ENCODE results near the gene RARA. TPM values are rescaled to one million over a fixed set of nuclear protein-coding genes. Genes with fewer than 3 reads are reported as not detected.
"Not testable (repeated sequence)": the region's sequence is repeated elsewhere in the genome, so short reads cannot be mapped to it uniquely, and the experiment has no call there.

The RARA gene
- total and polyA plus RNA-seq, 12 donors, result 4.7 to 58.2 (median 33.0) TPM

DNA sequence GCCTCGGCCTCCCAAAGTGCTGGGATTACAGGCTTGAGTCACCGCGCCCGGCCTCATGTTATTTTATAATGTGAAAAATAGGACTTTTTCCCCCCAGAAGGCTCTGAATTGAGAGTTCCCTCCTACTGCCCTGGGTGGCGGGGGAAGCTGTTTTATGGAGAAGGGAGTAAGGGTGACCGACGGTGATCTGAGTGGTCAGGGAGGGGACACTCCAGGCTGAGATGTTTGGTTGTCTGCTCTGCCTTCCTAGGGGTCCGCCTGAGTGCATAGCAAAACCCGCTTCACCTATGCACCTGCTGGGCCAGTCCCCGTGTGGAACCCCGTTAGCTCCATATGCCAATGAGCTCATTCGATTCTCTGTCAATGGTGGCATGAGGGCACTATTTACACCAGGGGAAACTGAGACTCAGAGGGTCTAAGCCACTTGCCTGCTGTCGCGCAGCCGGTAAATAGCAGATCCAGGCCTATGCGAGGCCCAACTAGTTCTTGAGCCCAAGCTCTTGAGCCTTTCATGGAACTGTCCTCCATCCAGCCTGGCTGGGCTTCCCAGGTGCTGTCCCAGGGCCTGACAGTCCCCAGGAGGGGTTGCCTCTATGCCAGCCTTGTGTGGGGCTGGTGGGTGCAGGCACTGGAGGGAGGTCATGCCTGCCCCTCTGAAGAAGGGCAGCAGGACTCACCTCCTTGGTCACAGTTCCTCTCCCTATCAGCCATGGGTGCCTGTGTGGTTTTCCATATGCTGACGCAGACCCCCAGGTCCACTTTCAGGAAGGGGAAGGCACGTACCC is 57.3 kb downstream of the RARA start:
- H3K27me3 ChIP-seq, result peaks cover 15% of the 10 kb centered on the region
- no peaks in the 10 kb centered on the region for H3K36me3 ChIP-seq (replicated peaks in 1 of 2)
- H3K27ac ChIP-seq, result no peak overlapping the region
- TF ChIP-seq, protein P1, sequence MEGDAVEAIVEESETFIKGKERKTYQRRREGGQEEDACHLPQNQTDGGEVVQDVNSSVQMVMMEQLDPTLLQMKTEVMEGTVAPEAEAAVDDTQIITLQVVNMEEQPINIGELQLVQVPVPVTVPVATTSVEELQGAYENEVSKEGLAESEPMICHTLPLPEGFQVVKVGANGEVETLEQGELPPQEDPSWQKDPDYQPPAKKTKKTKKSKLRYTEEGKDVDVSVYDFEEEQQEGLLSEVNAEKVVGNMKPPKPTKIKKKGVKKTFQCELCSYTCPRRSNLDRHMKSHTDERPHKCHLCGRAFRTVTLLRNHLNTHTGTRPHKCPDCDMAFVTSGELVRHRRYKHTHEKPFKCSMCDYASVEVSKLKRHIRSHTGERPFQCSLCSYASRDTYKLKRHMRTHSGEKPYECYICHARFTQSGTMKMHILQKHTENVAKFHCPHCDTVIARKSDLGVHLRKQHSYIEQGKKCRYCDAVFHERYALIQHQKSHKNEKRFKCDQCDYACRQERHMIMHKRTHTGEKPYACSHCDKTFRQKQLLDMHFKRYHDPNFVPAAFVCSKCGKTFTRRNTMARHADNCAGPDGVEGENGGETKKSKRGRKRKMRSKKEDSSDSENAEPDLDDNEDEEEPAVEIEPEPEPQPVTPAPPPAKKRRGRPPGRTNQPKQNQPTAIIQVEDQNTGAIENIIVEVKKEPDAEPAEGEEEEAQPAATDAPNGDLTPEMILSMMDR (IDR thresholded peaks at IDR 0.05), result no peak
- TF ChIP-seq POLR2A (IDR thresholded peaks at IDR 0.05), result no peak
- no peak for DNase-seq
- no peak overlapping the region for H3K4me3 ChIP-seq
- intact Hi-C loops (cut with DNase I), result loop anchor here in 1 of 2 donors (10.0 kb wide), 1 partner anchor 169 kb away; no protein-coding TSS in a partner anchor
- H3K4me1 ChIP-seq (replicated peaks in 1 of 2), result peaks cover 5 to 6% of the 10 kb centered on the region in 2 donors
- H3K9me3 ChIP-seq (replicated peaks in 1 of 3), result no peaks in the 10 kb centered on the region
- 87 to 97% (median 92%) methylated on average over 11 to 18 of the region's 18 CpGs for WGBS, 4 donors

DNA sequence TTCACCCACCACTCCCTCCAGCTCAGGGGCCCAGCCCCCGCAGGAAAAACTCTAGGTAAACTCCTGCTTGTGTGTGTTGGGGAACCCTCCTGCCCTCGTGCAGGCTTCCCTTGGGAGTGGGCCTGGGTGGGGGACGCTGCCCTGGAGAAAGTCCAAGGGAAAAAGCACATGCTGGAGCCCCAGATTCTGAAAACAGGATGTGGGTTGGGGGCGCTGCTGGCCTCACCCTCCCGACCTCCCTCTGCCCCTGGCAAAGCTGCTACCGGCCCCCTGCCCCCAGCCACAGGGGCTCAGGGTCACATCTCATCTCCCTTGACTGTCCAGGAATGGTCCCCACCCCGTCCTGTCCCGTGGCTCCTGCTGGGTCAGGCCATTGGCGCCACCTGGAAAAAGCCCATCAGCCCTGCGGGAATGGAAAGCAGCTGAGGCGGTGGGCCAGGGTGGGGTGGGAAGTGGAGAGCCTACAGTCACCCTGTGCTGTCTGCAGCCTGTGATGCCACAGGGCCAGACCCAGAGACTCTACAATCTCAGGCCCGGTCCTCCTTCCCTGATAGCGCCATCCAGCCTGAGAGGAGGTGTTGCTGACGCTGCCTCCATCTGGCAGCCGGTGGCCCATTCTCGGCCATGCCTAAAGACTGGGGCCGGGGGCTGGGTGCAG is 58.0 kb downstream of the RARA start:
- no peaks in the 10 kb centered on the region for H3K9me3 ChIP-seq (replicated peaks in 1 of 3)
- no peak for TF ChIP-seq POLR2A (IDR thresholded peaks at IDR 0.05)
- TF ChIP-seq, protein P1 (IDR thresholded peaks at IDR 0.05), result no peak
- intact Hi-C loops (cut with DNase I), result loop anchor here in 1 of 2 donors (10.0 kb wide), 1 partner anchor 168 kb away; no protein-coding TSS in a partner anchor
- peak in 1 of 7 donors; percentile 24 for DNase-seq
- H3K27me3 ChIP-seq, result peaks cover 15% of the 10 kb centered on the region
- H3K4me1 ChIP-seq (replicated peaks in 1 of 2), result peaks cover 5 to 6% of the 10 kb centered on the region in 2 donors
- 69 to 76% (median 73%) methylated on average over 6 to 17 of the region's 17 CpGs for WGBS, 4 donors
- no peaks in the 10 kb centered on the region for H3K36me3 ChIP-seq (replicated peaks in 1 of 2)
- no peak overlapping the region for H3K27ac ChIP-seq
- no peak overlapping the region for H3K4me3 ChIP-seq

DNA sequence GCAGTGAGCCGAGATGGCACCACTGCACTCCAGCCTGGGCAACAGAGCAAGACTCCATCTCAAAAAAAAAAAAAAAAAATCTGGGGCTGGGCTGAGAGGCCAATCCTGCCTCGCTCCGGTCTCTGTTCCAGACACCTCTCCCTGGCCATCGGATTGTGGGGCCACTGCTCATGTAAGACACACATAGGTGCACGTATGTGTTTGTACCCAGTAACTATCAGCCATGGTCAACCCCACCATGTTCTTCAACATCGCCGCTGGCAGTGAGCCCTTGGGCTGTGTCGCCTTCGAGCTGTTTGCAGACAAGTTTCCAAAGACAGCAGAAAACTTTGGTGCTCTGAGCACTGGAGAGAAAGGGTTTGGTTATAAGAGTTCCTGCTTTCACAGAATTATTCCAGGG is 58.7 kb downstream of the RARA start:
- peak in 2 of 7 donors; percentile 17 to 41 for DNase-seq
- not testable (repeated sequence) for H3K36me3 ChIP-seq (replicated peaks in 1 of 2); H3K27ac ChIP-seq; H3K4me1 ChIP-seq (replicated peaks in 1 of 2); H3K4me3 ChIP-seq; H3K9me3 ChIP-seq (replicated peaks in 1 of 3)
- intact Hi-C loops (cut with DNase I), result loop anchor here in 1 of 2 donors (10.0 kb wide), 1 partner anchor 167 kb away; no protein-coding TSS in a partner anchor
- peaks cover 15% of the 10 kb centered on the region for H3K27me3 ChIP-seq
- WGBS, 4 donors, result 89 to 92% (median 91%) methylated on average over 8 to 9 of the region's 9 CpGs

DNA sequence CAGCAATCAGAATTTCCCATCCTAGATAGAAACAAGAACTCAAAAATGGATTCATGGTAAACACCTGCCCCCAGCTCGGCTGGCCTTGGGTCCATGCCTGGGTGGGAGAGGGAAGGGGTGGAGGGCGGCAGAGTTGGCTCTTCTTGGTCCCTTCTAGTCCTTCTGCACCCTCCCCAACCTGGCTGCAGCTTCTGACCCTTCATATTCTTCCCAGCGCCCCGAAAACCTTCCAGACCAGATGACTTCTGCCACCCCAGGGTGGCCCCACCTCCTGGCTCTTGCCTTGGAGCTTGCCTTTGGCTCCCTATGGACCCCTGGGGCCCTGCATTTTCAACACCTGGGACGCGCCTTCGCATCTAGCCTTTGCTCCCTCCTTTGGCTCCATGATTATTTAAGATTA is 60.9 kb downstream of the RARA start:
- peak in 2 of 7 donors; percentile 13 to 25 for DNase-seq
- TF ChIP-seq POLR2A (IDR thresholded peaks at IDR 0.05), result no peak
- TF ChIP-seq, protein P1 (IDR thresholded peaks at IDR 0.05), result no peak
- no peak overlapping the region for H3K27ac ChIP-seq
- WGBS, 4 donors, result 76 to 88% (median 83%) methylated on average over 7 of the region's 7 CpGs
- no peaks in the 10 kb centered on the region for H3K9me3 ChIP-seq (replicated peaks in 1 of 3)
- H3K27me3 ChIP-seq, result no peaks in the 10 kb centered on the region
- intact Hi-C loops (cut with DNase I), result loop anchor here in 1 of 2 donors (10.0 kb wide), 1 partner anchor 165 kb away; no protein-coding TSS in a partner anchor
- no peaks in the 10 kb centered on the region for H3K4me1 ChIP-seq (replicated peaks in 1 of 2)
- no peaks in the 10 kb centered on the region for H3K36me3 ChIP-seq (replicated peaks in 1 of 2)
- H3K4me3 ChIP-seq, result no peak overlapping the region
